GM23338 (cell line): ENCODE measurements around the gene CNIH1.

Experiments
- CTCF ChIP-seq, 2 experiments: fragments of 200-600 bp in 1 of 2; sonication (generic) in 1 of 2; conservative IDR thresholded peaks; 2 replicates each; pipeline versions ENCODE4 v1.5.1 to v1.6.1; 2016 to 2017; ENCODE audit warnings: antibody characterized with exemption in 2 of 2, low read depth in 2 of 2, mild to moderate bottlenecking in 2 of 2, moderate library complexity in 1 of 2
- EZH2 ChIP-seq: fragments of 200-600 bp; sonication (generic); IDR thresholded peaks from one replicate; pipeline ENCODE4 v1.8.0; 2017; ENCODE audit warnings: antibody characterized with exemption, mild to moderate bottlenecking, low read depth; ENCODE audit not compliant: unreplicated experiment
- EZH2phosphoT487 ChIP-seq: fragments of 200-600 bp; sonication (generic); IDR thresholded peaks from one replicate; pipeline ENCODE4 v1.8.1; 2018; ENCODE audit warnings: antibody characterized with exemption; ENCODE audit not compliant: unreplicated experiment
- JUNB ChIP-seq: IDR thresholded peaks from one replicate; pipeline ENCODE4 v1.6.1; 2016; ENCODE audit warnings: antibody characterized with exemption; ENCODE audit not compliant: unreplicated experiment
- POLR2AphosphoS5 ChIP-seq: IDR thresholded peaks from 2 replicates; pipeline ENCODE4 v1.6.1; 2016; ENCODE audit warnings: antibody characterized with exemption, low read depth
- STAT1 ChIP-seq: IDR thresholded peaks from one replicate; pipeline ENCODE4 v1.6.1; 2016; ENCODE audit warnings: antibody characterized with exemption; ENCODE audit not compliant: unreplicated experiment
- ZNF114 ChIP-seq: fragments of 250-450 bp; sonication (Bioruptor Pico); IDR thresholded peaks from 2 replicates; pipeline ENCODE4 v1.5.0; 2020; ENCODE audit warnings: mild to moderate bottlenecking, moderate library complexity
- TF ChIP-seq, protein P1 (sequence below): IDR thresholded peaks from one replicate; pipeline ENCODE4 v1.6.1; 2018; ENCODE audit warnings: antibody characterized with exemption; ENCODE audit not compliant: unreplicated experiment
- TF ChIP-seq, protein P2 (sequence below): IDR thresholded peaks from 2 replicates; pipeline ENCODE4 v1.6.1; 2016; ENCODE audit warnings: antibody characterized with exemption

DNA sequence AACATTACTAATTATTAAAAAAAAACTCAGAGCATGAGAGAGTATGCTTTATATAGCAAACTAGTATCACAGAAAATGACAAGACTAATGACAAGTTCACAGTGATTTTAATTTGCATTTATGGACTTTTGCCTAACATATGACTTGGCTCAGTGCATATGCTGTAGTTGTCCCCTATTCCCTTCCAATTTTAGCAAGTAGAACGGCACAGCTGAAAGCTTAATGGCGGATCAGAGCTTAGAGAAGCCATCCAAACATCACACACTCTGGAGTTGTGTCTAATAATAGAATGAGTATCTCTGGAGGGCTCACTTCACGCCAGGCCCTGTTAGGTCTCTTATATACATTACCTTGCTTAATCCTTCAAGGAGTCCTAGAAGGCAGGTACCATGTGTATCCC, 13.3 kb downstream of the CNIH1 start:
- no peak for TF ChIP-seq CTCF (conservative IDR thresholded peaks at IDR 0.05; ENCODE audit: low read depth in 2 of 2)
- no peak for TF ChIP-seq POLR2AphosphoS5
- TF ChIP-seq, protein P1, sequence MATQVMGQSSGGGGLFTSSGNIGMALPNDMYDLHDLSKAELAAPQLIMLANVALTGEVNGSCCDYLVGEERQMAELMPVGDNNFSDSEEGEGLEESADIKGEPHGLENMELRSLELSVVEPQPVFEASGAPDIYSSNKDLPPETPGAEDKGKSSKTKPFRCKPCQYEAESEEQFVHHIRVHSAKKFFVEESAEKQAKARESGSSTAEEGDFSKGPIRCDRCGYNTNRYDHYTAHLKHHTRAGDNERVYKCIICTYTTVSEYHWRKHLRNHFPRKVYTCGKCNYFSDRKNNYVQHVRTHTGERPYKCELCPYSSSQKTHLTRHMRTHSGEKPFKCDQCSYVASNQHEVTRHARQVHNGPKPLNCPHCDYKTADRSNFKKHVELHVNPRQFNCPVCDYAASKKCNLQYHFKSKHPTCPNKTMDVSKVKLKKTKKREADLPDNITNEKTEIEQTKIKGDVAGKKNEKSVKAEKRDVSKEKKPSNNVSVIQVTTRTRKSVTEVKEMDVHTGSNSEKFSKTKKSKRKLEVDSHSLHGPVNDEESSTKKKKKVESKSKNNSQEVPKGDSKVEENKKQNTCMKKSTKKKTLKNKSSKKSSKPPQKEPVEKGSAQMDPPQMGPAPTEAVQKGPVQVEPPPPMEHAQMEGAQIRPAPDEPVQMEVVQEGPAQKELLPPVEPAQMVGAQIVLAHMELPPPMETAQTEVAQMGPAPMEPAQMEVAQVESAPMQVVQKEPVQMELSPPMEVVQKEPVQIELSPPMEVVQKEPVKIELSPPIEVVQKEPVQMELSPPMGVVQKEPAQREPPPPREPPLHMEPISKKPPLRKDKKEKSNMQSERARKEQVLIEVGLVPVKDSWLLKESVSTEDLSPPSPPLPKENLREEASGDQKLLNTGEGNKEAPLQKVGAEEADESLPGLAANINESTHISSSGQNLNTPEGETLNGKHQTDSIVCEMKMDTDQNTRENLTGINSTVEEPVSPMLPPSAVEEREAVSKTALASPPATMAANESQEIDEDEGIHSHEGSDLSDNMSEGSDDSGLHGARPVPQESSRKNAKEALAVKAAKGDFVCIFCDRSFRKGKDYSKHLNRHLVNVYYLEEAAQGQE = no peak
- TF ChIP-seq, protein P2, sequence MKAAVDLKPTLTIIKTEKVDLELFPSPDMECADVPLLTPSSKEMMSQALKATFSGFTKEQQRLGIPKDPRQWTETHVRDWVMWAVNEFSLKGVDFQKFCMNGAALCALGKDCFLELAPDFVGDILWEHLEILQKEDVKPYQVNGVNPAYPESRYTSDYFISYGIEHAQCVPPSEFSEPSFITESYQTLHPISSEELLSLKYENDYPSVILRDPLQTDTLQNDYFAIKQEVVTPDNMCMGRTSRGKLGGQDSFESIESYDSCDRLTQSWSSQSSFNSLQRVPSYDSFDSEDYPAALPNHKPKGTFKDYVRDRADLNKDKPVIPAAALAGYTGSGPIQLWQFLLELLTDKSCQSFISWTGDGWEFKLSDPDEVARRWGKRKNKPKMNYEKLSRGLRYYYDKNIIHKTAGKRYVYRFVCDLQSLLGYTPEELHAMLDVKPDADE = no peak
- TF ChIP-seq EZH2 = no peak
- no peak for TF ChIP-seq ZNF114 (CRISPR knock-in tag)
- TF ChIP-seq JUNB = no peak
- no peak for TF ChIP-seq EZH2phosphoT487
- no peak for TF ChIP-seq STAT1
